Medulla oblongata (tissue), 1 donor: Measurements from ENCODE around the gene H2AZ2.
"Not testable (repeated sequence)": the region's sequence is repeated elsewhere in the genome, so short reads cannot be mapped to it uniquely, and the experiment has no call there.

Source experiments
- DNase-seq: peaks from one replicate; pipeline ENCODE4 v3.0.0-alpha.2; 2015; ENCODE audit errors: extremely low spot score

Gene H2AZ2

DNA sequence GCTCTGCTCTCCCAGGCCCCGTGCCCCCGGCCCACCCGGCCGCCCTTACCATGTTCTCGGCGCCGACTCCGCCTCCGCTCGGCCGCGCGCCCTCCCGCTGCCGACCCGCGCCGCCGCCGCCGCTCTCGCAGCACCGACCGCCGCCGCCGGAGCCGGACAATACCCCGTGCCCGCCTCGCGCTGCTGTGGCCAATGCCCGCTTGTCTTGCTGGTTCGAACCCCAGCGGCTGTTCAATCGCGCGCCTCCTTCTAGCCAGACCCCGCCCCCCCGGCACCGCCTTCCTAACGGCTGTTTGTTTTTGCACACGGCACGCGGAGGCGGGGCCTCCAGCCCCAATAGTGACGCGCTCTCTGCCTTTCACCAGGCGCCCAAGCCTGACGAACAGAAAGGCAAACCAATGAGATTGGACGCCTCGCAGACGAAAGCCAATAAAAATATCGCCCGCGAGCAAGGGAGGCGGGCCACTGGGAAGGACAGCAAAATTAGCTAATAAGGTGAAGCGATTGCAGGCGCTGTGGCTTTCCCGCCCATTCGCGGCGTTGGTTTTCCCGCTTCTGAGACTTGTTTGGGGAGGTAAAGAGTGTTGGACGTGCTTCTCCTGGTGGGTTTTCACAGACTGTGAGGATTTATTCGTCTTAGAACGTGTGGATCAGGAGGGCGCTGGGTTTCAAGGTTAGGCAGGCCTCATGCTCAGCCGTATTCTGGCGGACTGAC lies at the start of gene H2AZ2:
H2AZ2 (minus strand) TSS at position 168 of the 715 bp plus-strand sequence; CDS start at position 52, 116 bp downstream.
- DNase-seq = peak; percentile 100

DNA sequence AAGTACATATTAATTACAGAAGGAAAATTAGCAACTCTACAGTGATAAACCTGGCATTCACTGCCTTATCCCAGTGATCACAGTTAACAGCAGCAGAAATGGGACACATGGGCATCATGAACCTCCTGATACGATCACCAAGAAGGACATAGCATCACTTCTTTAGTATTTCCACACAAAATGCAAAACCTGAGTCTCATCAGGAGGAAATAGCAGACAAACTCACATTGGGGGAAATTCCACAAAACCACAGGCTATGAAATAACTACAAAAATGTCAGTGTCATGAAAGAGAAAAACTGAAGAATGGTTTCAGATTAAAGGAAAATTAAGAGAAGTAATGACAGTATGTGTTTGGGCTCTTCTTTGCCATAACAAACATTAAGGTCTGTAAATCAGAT lies 49.4 kb upstream of the H2AZ2 start:
- no peak for DNase-seq

DNA sequence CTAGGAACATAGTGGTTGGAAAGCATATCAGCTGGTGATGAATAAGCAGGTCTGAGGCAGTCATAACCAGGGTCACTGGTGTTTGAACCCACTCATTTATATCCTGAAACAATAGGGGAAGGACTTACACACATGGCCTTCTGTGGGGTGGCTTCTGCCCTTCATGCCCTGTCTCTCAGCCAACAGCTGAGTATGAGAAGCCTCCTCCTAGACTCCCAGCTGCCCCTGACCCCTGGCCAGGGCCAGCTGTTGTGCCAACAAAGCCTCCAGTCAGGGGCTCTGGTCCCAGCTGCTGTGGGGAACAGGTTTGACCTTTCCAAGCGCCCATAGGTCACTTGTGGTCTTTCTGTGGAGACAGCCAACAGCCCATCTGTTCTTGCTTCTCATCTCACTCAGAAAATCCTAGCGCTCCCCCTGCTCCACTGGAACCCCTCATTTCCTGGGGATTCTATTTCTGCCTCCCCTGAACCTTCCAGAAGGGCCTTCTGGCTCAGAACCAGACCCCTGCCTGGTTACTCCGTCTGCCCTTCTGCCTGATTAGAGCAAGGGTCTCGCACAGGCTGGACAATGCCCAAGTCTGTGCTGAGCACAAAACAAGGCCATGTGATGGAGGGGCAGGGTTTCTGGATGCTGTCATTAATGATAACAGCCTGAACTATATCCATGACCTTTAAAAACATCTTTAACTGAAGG lies 47.1 kb upstream of the H2AZ2 start:
- DNase-seq = no peak

DNA sequence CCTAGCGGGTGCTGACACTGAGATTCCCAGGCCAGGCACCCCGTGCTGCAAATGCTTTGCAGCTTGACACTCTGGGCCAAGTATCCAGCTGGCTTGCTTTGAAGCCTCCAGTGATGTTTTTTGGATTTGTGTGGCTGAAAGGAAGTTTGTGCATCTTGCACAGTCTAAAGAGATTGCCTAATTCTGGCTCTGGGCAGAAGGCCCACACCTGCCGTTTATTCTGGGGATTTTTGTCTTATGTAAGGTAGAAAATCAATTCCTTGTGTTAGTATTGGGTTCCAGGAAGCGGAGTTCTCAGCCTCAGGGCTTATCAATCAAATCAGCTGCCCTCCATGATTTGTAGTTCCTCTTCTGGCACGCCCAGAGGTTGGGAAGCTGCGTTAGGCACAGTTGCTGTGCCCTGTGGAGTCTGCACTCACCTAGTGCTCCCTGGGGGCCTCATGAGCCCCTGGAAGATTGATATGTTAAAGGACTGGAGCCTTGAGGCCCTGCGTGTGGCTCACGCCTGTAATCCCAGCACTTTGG lies 45.9 kb upstream of the H2AZ2 start:
- DNase-seq = no peak

DNA sequence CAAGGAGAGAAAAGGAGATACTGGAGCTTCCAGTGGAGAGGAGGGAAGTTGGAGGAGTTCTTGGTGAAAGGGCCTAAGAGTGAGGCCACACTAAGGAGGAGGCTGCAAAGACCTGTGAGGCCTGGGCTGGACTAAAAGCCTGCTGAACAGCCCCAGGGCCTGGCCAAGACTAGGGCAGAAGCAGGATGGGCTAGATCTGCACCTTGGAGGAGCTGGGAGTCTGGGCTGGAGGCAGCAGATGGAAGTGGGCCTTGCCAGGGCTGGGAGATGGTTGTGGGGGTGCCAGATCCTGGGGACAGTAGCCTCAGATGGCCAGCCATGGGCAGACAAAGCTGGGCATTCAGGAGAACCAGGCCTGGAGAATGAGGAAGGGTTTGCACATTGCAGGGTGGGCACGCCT lies 43.9 kb upstream of the H2AZ2 start:
- no peak for DNase-seq

DNA sequence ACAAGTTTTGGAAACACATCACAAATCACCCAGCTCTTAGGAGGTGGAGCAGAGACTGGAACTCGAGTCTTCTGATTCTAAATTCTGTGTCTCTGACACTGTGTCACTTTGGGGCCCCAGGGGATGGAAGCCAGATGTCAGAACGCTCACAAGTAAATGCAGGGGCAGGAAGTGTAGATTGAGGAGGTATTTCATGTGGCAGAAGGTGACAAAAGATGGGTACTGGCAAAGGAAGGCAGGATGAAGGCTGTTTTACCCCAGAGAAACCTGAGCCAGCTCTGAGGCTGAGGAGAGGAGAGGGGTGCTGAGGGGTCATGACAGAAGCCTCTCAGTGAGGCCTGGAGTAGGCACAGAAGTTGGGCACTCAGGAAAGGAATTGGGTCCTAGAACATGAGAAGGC lies 43.5 kb upstream of the H2AZ2 start:
- no peak for DNase-seq

DNA sequence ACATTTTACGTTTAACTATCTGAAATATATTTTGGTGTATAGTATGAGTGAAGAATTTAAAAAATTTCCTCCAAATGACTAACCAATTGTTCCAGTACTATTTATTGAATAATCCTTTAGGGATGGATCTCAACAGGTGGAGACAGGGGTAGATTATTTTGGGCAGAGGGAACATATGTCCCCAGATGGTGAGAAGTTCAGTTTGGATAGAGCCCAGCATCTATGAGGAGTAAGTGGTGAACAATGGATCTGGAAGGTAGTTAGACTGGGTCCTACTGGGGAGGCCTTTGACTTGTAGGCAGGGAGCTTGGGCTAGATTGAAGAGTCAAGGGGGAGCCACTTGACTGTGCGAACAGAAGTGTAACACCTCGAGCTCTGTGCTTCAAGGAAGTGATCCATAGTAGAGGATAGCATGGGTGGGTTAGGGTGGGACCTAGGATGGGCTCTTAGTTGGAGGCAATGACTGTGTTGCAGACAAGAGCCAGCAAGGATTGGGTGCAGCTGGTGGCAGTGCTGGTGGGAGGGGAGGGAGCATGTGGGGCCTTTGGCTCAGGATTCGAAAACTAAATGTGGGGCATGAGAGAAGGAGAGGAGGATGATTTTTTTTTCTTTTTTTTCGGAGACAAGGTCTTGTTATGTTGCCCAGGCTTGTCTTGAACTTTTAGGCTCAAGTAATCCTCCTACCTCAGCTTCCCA lies 41.3 kb upstream of the H2AZ2 start:
- no peak for DNase-seq

DNA sequence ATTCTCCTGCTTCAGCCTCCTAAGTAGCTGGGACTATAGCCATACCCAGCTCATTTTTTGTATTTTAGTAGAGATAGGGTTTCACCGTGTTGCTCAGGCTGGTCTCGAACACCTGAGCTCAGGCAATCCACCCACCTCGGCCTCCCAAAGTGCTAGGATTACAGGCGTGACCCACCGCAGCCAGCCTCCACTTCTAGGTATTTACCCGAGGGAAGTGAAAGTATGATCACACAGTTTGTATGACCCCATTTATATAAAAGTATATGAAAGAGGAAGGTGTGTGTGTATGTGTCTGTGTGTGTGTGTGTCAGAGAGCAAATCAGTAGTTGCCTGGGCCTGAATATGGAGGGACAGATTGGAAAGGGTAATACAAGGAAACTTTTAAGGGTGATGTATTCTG lies 39.4 kb upstream of the H2AZ2 start:
- no peak for DNase-seq

DNA sequence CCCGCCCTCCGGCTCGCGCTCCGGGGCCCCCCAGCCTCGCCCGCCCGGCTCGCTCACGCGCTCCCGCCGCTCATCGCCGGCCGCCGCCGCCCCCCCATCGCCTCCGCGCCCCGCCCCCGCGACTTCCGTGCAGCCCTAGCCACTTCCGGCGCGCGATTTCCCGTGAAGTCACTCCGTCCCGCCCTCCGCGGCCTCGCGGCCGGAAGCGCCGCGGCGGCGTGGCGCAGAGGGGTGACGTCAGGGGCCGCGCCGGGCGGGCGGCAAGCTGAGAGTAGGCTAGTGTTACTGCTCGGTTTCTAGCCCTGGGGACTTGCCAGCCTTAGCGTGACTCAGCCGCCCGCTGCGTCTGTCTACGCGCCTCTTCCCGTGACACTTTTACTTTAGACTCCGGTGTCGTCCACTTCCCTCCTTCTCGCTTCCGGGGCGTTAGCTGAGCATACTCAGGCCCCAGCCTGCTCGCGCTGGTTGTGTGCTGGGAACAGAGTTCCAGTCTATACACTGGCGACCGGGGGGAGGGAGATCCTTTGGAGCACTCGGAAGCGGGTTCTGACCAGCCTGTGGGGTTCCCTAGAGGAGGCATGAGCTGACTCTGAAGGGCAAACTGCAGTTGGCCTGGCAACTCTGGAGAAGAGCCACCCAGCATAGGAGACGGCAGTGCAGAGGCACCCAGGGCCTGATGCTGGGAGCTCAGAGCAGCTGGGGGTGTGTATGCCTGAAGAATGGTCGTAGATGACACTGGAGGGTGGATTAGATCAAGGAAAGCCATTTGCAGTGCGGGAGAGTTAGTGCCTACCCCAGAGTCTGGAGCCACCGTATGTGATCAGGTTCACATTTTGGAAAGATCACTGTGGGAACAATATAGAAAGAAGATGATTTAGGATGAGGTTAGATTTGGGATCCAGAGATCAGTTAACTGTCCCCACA lies 37.8 kb upstream of the H2AZ2 start, which contains the start of gene PURB:
PURB (minus strand) TSS at position 137 of the 924 bp plus-strand sequence. CDS start 182 bp downstream, outside the sequence.
- DNase-seq = peak; percentile 95

DNA sequence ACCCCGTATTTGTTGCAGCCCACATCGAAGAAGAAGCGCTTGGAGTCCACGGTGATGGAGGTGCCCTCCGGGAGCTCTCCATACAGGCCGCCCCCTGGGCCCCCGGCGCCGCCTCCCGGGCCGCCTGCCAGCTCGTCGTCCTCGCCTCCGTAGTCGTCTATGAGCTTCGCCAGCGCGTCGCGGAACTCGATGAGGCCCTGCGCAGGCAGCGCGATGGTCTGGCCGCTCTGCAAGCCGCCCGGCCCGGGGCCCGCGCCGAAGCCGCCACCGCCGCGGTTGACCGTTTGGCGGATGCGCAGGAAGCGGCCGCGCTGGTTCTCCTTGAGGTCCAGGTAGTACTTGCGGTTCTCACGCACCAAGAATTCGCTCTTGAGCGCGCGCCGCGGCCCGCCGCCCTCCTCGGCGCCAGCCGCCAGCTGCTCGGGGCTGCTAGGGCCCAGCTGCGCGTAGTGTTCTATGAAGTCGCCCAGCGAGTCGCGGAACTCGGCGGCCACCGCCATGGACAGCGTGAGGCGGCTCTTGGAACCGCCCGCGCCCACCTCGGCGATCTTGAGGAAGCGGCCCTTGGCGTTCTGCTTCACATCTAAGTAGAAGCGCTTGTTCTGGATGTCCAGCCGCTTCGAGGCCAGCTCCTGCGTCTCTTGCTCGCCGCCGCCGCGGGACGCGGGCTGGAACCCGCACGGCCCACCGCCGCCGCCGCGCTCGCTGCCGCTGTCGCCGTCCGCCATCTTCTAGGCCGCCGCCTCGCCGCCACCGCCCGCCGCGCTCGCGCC lies 36.9 kb upstream of the H2AZ2 start:
- DNase-seq = no peak

DNA sequence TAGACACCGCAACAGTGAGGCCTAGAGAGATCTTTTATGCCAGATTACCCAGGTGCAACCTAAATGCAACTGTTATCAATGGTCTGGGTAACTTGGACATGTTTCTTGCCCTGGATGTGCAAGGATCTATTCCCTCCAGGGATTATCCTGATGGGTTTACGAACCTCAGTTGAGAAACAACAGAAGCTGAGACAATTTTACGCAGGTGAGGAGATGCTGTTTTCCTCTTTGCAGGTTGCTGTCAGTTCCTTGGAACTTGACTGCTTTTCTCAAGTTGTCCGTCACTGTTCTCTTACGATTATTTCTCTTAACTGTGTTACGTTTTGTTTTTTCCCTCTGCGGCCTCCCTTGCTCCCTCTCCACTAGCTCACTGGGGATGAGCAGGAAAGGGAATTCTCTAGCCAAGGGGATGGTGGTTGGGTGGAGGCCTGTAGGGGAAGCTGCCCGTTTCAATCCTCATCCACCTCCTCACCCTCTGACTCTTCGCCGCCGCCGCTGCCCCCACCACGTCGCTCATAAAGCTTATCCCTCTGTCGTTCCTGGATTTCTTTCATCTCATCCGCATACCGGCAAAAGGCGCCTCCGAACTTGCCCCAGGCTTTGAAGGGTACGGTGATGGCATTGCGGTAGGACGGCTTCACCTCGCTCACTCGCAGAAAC lies 36.2 kb upstream of the H2AZ2 start:
- DNase-seq = no peak

DNA sequence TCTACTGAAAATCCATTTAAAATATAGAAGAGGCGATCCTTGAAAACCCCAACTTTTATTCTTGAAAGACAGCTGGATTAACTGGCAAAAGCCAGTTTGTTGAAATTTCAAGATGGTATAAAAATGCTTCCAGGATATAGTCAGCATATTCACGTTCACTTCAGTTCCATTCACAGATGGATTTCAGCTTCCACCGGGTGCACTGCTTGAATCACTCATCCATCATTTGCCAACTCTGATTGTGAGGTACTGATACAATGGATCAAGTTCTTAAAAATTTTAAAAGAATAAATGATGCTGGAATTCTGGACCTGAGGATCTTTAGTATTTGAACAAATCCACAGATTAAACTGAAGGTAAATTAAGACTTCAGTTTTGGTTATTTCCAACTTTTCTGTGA lies 35.0 kb upstream of the H2AZ2 start:
- DNase-seq = no peak

DNA sequence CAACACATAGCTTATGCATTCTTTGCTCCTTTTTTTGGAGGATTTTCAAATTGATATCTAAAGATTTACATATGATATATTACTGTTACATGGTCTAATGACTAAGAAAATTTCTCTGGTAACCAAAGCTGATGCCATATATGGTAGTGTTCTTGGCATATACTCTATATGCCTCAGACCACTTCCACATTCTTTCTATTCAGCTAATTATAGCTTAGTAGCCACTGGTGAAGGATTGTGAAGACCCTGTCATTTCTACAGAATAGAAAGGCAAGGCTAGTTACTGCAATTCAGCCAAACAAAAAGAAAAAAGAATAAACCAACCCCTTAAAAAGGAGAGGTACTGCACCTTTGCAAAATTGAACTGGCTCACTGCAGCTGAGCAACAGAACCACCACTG lies 33.7 kb upstream of the H2AZ2 start:
- no peak for DNase-seq

DNA sequence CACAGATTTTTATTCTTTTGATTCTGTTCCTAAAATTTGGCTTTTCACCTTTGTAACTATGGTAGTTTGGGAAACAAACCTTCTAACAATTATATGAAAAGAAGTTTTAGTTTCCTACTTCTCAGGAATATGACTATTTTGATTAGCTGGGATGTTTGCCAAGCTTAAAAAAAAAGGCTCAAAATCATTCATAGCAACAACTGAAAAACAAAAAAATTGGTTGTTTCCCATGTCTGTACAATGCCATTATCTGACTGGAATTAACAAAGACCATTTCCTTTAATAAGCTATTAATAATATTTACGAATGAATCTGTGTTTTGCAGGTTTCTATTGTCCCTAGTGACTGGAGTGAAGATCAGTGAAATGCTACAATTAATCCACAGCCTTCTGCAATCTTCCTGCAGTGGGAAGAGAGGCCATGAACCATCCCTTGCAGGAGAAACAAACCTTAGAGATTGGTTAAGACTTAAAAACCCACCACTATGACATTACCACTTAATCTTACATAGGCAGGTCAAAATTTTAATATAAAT lies 33.2 kb upstream of the H2AZ2 start:
- no peak for DNase-seq

DNA sequence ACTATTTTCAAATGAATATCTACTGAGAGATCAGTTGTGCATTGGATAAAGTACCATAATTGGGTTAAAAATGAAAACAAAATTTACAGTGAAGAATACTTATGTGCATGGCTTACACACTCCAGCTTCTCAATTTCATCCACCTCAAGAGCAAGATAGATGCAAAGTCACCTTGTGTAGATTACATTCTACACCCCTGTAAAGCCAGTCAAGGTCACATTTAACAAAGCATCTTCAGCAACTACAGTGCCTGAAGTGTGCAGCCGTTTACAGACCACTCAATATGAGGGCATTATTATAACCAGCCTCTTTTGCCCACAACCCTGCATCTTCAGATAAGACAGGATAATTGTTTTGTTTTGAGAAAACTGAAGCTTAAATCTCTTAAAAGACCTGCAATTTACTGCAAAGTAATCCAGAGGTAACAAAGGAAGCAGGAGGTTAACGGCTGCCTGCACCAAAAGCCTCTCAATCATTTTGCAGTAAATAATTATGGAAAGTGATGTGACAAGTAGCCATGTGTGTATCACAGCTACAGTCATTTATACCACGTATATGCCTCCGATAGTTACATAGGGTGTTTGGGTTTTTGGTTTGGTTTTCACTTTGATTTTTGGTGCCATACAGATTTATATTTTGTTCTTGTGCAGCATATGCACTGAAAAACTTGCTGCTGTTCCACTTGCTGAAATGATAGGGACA lies 32.6 kb upstream of the H2AZ2 start:
- DNase-seq = no peak

DNA sequence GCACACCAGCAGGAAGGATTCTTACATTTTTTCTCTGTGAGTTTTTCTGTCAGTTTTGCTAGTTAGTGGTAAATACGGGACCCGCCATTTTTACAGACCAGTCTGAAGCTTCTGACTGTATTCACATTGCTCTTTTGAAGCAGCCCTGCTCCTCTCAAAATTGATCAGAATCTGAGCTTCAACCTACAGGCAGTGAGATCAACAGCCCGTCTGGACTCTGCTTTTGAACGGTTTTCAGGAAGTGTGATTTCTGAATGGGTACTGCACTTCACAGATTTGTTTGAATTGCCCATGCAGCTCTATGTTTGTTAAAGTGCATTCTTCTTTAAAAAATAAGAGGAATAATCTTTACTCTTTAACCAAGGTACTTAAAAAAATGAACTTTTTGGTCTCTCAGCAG lies 28.5 kb upstream of the H2AZ2 start:
- DNase-seq = no peak

DNA sequence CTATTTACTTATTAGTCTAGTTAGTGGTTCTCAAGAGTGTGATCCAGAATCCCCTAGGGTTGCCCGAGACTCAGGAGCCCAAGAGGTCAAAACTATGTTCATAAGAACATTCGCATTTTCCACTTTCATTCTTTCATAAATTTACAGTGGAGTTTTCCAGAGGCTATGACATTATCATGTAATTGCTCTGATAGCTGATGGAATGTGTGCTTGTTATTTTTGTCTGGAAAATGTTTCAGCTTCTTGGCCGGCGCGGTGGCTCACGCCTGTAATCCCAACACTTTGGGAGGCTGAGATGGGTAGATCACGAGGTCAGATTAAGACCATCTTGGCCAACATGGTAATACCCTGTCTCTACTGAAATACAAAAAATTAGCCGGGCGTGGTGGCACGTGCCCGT lies 27.4 kb upstream of the H2AZ2 start:
- no peak for DNase-seq

DNA sequence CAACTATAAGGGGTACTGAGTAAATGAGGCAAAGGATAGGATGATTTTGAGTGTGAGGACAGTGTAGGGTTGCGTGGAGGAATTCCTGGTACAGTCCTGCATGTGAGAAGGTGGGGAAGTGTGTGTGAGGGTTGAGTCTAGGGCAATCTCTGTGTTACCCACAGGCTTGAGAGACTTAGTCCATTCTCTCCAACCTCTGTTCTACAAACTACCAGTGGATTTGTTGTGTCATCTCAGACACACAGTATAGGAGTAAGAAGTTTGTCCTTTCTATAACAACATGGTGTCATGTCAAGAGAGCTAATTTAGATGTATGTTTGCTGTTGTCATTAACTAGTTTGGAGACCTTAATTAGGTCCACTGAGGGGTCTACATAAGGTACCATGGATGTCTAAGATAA lies 24.9 kb upstream of the H2AZ2 start:
- DNase-seq = no peak

DNA sequence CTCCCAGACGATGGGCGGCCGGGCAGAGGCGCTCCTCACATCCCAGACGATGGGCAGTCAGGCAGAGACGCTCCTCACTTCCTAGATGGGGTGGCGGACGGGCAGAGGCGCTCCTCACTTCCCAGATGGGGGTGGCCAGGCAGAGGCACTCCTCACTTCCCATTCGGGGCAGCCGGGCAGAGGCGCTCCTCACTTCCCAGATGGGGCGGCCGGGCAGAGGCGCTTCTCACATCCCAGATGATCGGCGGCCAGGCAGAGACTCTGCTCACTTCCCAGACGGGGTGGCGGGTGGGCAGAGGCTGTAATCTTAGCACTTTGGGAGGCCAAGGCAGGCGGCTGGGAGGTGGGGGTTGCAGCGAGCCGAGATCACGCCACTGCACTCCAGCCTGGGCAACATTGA lies 24.0 kb upstream of the H2AZ2 start:
- DNase-seq = not testable (repeated sequence)
